Measurements from ENCODE around the gene FBXO31.
"Not testable (repeated sequence)": the region's sequence is repeated elsewhere in the genome, so short reads cannot be mapped to it uniquely, and the experiment has no call there.

FBXO31 gene

GRCh38 chr16:87369117-87369765 is 14.3 kb downstream of the FBXO31 start:
- no peak overlapping the region for H3K27ac ChIP-seq (ENCODE audit: low read depth, low read length)
- H3K27me3 ChIP-seq (ENCODE audit: insufficient read depth, low read length): no peaks in the 10 kb centered on the region
- no peak overlapping the region for H3K9ac ChIP-seq (ENCODE audit: low read depth, low read length)
- H3K9me3 ChIP-seq (ENCODE audit: insufficient read depth, low read depth, low read length): no peaks in the 10 kb centered on the region
- peaks cover 5% of the 10 kb centered on the region; the same call in 1 of the 2 replicates for H3K36me3 ChIP-seq (ENCODE audit: insufficient read depth, low read length)
- 85% methylated on average over 14 of the region's 14 CpGs for WGBS
- peaks cover 5% of the 10 kb centered on the region; the same call in 1 of the 2 replicates for H3K4me1 ChIP-seq (ENCODE audit: insufficient read depth, low read length)
- no peak overlapping the region for H3K4me3 ChIP-seq (ENCODE audit: low read length)

- peaks cover 5% of the 10 kb centered on the region; the same call in 1 of the 2 replicates for H3K36me3 ChIP-seq (ENCODE audit: insufficient read depth, low read length)
- no peak overlapping the region for H3K4me3 ChIP-seq (ENCODE audit: low read length)
- H3K27me3 ChIP-seq (ENCODE audit: insufficient read depth, low read length): no peaks in the 10 kb centered on the region
- no peak overlapping the region for H3K9ac ChIP-seq (ENCODE audit: low read depth, low read length)
- WGBS: 95% methylated on average over 4 of the region's 5 CpGs
- H3K9me3 ChIP-seq (ENCODE audit: insufficient read depth, low read depth, low read length): no peaks in the 10 kb centered on the region
- peaks cover 5% of the 10 kb centered on the region; the same call in 1 of the 2 replicates for H3K4me1 ChIP-seq (ENCODE audit: insufficient read depth, low read length)
- no peak overlapping the region for H3K27ac ChIP-seq (ENCODE audit: low read depth, low read length)
These were observed 15.4 kb downstream of the FBXO31 start for GRCh38 chr16:87368029-87368770.

GRCh38 chr16:87367529-87367928 is 16.0 kb downstream of the FBXO31 start:
- Histone ChIP-seq H3K4me3 (ENCODE audit: low read length) (no peak overlapping the region), H3K9ac (ENCODE audit: low read depth, low read length) (no peak overlapping the region), H3K27me3 (ENCODE audit: insufficient read depth, low read length) (no peaks in the 10 kb centered on the region), H3K36me3 (ENCODE audit: insufficient read depth, low read length) (peaks cover 5% of the 10 kb centered on the region; the same call in 1 of the 2 replicates), H3K27ac (ENCODE audit: low read depth, low read length) (no peak overlapping the region), H3K4me1 (ENCODE audit: insufficient read depth, low read length) (peaks cover 5% of the 10 kb centered on the region; the same call in 1 of the 2 replicates), H3K9me3 (ENCODE audit: insufficient read depth, low read depth, low read length) (no peaks in the 10 kb centered on the region)
- 93% methylated on average over 9 of the region's 9 CpGs for WGBS

GRCh38 chr16:87366930-87367329 is 16.6 kb downstream of the FBXO31 start:
- peaks cover 10% of the 10 kb centered on the region for H3K36me3 ChIP-seq (ENCODE audit: insufficient read depth, low read length)
- H3K27me3 ChIP-seq (ENCODE audit: insufficient read depth, low read length): no peaks in the 10 kb centered on the region
- no peaks in the 10 kb centered on the region for H3K9me3 ChIP-seq (ENCODE audit: insufficient read depth, low read depth, low read length)
- H3K4me3 ChIP-seq (ENCODE audit: low read length): no peak overlapping the region
- peaks cover 5% of the 10 kb centered on the region; the same call in 1 of the 2 replicates for H3K4me1 ChIP-seq (ENCODE audit: insufficient read depth, low read length)
- H3K27ac ChIP-seq (ENCODE audit: low read depth, low read length): no peak overlapping the region
- WGBS: 95% methylated on average over 1 of the region's 1 CpG
- no peak overlapping the region for H3K9ac ChIP-seq (ENCODE audit: low read depth, low read length)

GRCh38 chr16:87366288-87366687 is 17.3 kb downstream of the FBXO31 start:
- WGBS: 93% methylated on average over 4 of the region's 4 CpGs
- Histone ChIP-seq H3K4me1 (ENCODE audit: insufficient read depth, low read length) (peaks cover 2% of the 10 kb centered on the region; the same call in 1 of the 2 replicates), H3K27ac (ENCODE audit: low read depth, low read length) (no peak overlapping the region), H3K9ac (ENCODE audit: low read depth, low read length) (no peak overlapping the region), H3K4me3 (ENCODE audit: low read length) (no peak overlapping the region), H3K9me3 (ENCODE audit: insufficient read depth, low read depth, low read length) (no peaks in the 10 kb centered on the region), H3K27me3 (ENCODE audit: insufficient read depth, low read length) (no peaks in the 10 kb centered on the region), H3K36me3 (ENCODE audit: insufficient read depth, low read length) (peaks cover 15% of the 10 kb centered on the region)

GRCh38 chr16:87365021-87365713 is 18.4 kb downstream of the FBXO31 start:
- no peaks in the 10 kb centered on the region for H3K4me1 ChIP-seq (ENCODE audit: insufficient read depth, low read length)
- H3K27ac ChIP-seq (ENCODE audit: low read depth, low read length): no peak overlapping the region
- no peak overlapping the region for H3K4me3 ChIP-seq (ENCODE audit: low read length)
- H3K9me3 ChIP-seq (ENCODE audit: insufficient read depth, low read depth, low read length): no peaks in the 10 kb centered on the region
- WGBS: 94% methylated on average over 13 of the region's 13 CpGs
- H3K27me3 ChIP-seq (ENCODE audit: insufficient read depth, low read length): no peaks in the 10 kb centered on the region
- peaks cover 16% of the 10 kb centered on the region for H3K36me3 ChIP-seq (ENCODE audit: insufficient read depth, low read length)
- H3K9ac ChIP-seq (ENCODE audit: low read depth, low read length): no peak overlapping the region

GRCh38 chr16:87363771-87364455 is 19.7 kb downstream of the FBXO31 start:
- H3K27ac ChIP-seq (ENCODE audit: low read depth, low read length): no peak overlapping the region
- H3K27me3 ChIP-seq (ENCODE audit: insufficient read depth, low read length): no peaks in the 10 kb centered on the region

GRCh38 chr16:87362828-87363559 is 20.6 kb downstream of the FBXO31 start:
- peaks cover 35% of the 10 kb centered on the region for H3K36me3 ChIP-seq (ENCODE audit: insufficient read depth, low read length)
- 98% methylated on average over 13 of the region's 13 CpGs for WGBS
- not testable (repeated sequence) for H3K9me3 ChIP-seq (ENCODE audit: insufficient read depth, low read depth, low read length); H3K4me3 ChIP-seq (ENCODE audit: low read length); H3K27me3 ChIP-seq (ENCODE audit: insufficient read depth, low read length); H3K4me1 ChIP-seq (ENCODE audit: insufficient read depth, low read length); H3K9ac ChIP-seq (ENCODE audit: low read depth, low read length); H3K27ac ChIP-seq (ENCODE audit: low read depth, low read length)

More at GRCh38 chr16:87363771-87364455, 19.7 kb downstream of the FBXO31 start:
- 92% methylated on average over 13 of the region's 17 CpGs for WGBS
- no peaks in the 10 kb centered on the region for H3K9me3 ChIP-seq (ENCODE audit: insufficient read depth, low read depth, low read length)
- peaks cover 27% of the 10 kb centered on the region for H3K36me3 ChIP-seq (ENCODE audit: insufficient read depth, low read length)
- no peak overlapping the region for H3K9ac ChIP-seq (ENCODE audit: low read depth, low read length)
- H3K4me1 ChIP-seq (ENCODE audit: insufficient read depth, low read length): no peaks in the 10 kb centered on the region
- no peak overlapping the region for H3K4me3 ChIP-seq (ENCODE audit: low read length)

- 94% methylated on average over 7 of the region's 8 CpGs for whole genome bisulfite sequencing
- Histone ChIP-seq H3K36me3 (ENCODE audit: insufficient read depth, low read length) (peaks cover 36% of the 10 kb centered on the region), H3K27me3 (ENCODE audit: insufficient read depth, low read length) (no peaks in the 10 kb centered on the region)
These were observed 21.5 kb downstream of the FBXO31 start for GRCh38 chr16:87361916-87362619.

More at GRCh38 chr16:87361916-87362619, 21.5 kb downstream of the FBXO31 start:
- Histone ChIP-seq H3K9me3 (ENCODE audit: insufficient read depth, low read depth, low read length) (no peaks in the 10 kb centered on the region), H3K4me3 (ENCODE audit: low read length) (no peak overlapping the region), H3K9ac (ENCODE audit: low read depth, low read length) (no peak overlapping the region), H3K4me1 (ENCODE audit: insufficient read depth, low read length) (no peaks in the 10 kb centered on the region), H3K27ac (ENCODE audit: low read depth, low read length) (no peak overlapping the region)

All from HUES64 (cell line).